WTC11 (cell line): ENCODE data around the gene TTK. TPM values are rescaled to one million over a fixed set of nuclear protein-coding genes. Genes with fewer than 3 reads are reported as not detected.

Experiments used
- total RNA-seq: library from RNA; stranded (reverse); gene quantifications from 3 replicates; pipeline ENCODE4 v1.2.3, GENCODE V29; 2021
- TF ChIP-seq, protein P1 (sequence below): sonication (generic); formaldehyde crosslinking; IDR thresholded peaks from 2 replicates; pipeline ENCODE4 v1.8.1; 2022; ENCODE audit warnings: missing genetic modification reagents, borderline replicate concordance
- TF ChIP-seq, protein P2 (sequence below): fragments of 250-450 bp; sonication (Bioruptor Pico); IDR thresholded peaks from 2 replicates; pipeline ENCODE4 v2.1.2; 2022; ENCODE audit warnings: mild to moderate bottlenecking, moderate library complexity

Gene TTK
- total RNA-seq, 1 experiment from 2014 or later: 51.0 TPM

DNA sequence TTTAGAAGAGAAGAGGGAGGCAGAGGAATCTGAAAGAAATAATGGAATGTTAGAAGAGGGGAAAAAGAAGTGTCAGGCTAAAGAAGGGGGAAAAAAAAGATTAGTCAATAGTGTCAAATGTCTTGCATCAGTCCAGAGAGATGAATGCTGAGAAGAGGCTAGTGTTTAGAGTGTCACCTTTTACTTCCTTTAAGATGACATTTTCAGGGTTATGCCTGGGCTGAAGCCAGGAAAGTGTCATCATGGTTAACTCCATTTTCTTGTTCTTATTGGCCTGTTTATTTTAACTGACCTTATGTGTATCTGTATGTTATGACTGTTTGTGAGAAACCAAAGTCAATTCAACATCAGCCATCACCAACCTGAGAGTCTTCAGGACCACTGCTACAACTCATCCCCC lies 87.1 kb downstream of the TTK start (continued):
- TF ChIP-seq, protein P1, sequence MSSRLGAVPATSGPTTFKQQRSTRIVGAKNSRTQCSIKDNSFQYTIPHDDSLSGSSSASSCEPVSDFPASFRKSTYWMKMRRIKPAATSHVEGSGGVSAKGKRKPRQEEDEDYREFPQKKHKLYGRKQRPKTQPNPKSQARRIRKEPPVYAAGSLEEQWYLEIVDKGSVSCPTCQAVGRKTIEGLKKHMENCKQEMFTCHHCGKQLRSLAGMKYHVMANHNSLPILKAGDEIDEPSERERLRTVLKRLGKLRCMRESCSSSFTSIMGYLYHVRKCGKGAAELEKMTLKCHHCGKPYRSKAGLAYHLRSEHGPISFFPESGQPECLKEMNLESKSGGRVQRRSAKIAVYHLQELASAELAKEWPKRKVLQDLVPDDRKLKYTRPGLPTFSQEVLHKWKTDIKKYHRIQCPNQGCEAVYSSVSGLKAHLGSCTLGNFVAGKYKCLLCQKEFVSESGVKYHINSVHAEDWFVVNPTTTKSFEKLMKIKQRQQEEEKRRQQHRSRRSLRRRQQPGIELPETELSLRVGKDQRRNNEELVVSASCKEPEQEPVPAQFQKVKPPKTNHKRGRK (CRISPR knock-in tag): no peak
- TF ChIP-seq, protein P2, sequence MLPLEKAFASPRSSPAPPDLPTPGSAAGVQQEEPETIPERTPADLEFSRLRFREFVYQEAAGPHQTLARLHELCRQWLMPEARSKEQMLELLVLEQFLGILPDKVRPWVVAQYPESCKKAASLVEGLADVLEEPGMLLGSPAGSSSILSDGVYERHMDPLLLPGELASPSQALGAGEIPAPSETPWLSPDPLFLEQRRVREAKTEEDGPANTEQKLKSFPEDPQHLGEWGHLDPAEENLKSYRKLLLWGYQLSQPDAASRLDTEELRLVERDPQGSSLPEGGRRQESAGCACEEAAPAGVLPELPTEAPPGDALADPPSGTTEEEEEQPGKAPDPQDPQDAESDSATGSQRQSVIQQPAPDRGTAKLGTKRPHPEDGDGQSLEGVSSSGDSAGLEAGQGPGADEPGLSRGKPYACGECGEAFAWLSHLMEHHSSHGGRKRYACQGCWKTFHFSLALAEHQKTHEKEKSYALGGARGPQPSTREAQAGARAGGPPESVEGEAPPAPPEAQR (CRISPR knock-in tag): no peak
- TF ChIP-seq, all 79 proteins: peak for 0

Other genes with a start within 250 kb of the TTK start
- 8.5 to 10.1 TPM (median 9.0 TPM) in 3 replicates for gene ELOVL4, start 57.1 kb upstream of the TTK start, total RNA-seq
- gene BCKDHB, start 102.0 kb downstream of the TTK start, total RNA-seq: 24.3 to 30.0 TPM (median 27.5 TPM) in 3 replicates